ENCODE results near the gene NUDT7. TPM values are rescaled to one million over a fixed set of nuclear protein-coding genes. Genes with fewer than 3 reads are reported as not detected.

NUDT7 gene
- total RNA-seq: 10 to 100 TPM; 16.8 to 86.4 (median 31.0) TPM
- 10 to 100 TPM; 10.6 to 55.7 TPM for polyA plus RNA-seq
- long read RNA-seq, donor 1, transcript NUDT7-202 (3 exons, 930 nt): major isoform, 31 of 91 reads
- long read RNA-seq, donor 1, transcript NUDT7-205 (5 exons, 899 nt): minor isoform, 22 of 91 reads
- long read RNA-seq, donor 1, transcript NUDT7-201 (4 exons, 1,096 nt): minor isoform, 6 of 91 reads
- long read RNA-seq, donor 1, partial matches to known transcripts: 11 of 91 reads
- long read RNA-seq, donor 1, other reads (novel, unspliced or antisense): 20 of 91 reads
- long read RNA-seq, donor 2, transcript NUDT7-201 (4 exons, 1,096 nt): minor isoform, 6 of 70 reads
- long read RNA-seq, donor 2, transcript NUDT7-202 (3 exons, 930 nt): minor isoform, 12 of 70 reads
- long read RNA-seq, donor 2, transcript NUDT7-205 (5 exons, 899 nt): major isoform, 22 of 70 reads
- long read RNA-seq, donor 2, partial matches to known transcripts: 8 of 70 reads
- long read RNA-seq, donor 2, other reads (novel, unspliced or antisense): 19 of 70 reads
- long read RNA-seq, donor 3, transcript NUDT7-202 (3 exons, 930 nt): major isoform, 19 of 36 reads
- long read RNA-seq, donor 3, partial matches to known transcripts: 2 of 36 reads
- long read RNA-seq, donor 3, other reads (novel, unspliced or antisense): 9 of 36 reads

GRCh38 chr16:77722309-77723107 lies at the start of gene NUDT7:
NUDT7 (plus strand) TSS chr16:77722514; CDS start chr16:77722583, 69 bp downstream.
- H3K4me1 ChIP-seq: peaks cover 0 to 16% (median 7%) of the 10 kb centered on the region in 12 donors
- H3K36me3 ChIP-seq: peaks cover 0 to 14% (median 0%) of the 10 kb centered on the region in 9 donors
- no peaks in the 10 kb centered on the region for H3K9me3 ChIP-seq
- DNase-seq: peak; percentile 99 to 100 (median 99)
- peak within 1 kb of the TSS; percentile 66 to 97 (median 81) for H3K4me3 ChIP-seq
- intact Hi-C loops (cut with DNase I): loop anchor here in 2 of 10 donors (2.0 to 5.0 kb wide), 4 partner anchors 135 to 530 kb away; partner anchors contain the start of genes MON1B (in 1 of the 2) and WWOX (in 1 of the 2)
- WGBS, 4 donors: 1 to 2% (median 1%) methylated on average over 42 to 55 of the region's 55 CpGs
- TF ChIP-seq CTCF (IDR thresholded peaks at IDR 0.05) (peak in 6 of 12 donors; percentile 30 to 58 (median 46)), POLR2A (IDR thresholded peaks at IDR 0.05) (peak in 1 of 2 donors; percentile 84)
- ATAC-seq: peak; percentile 99 to 100 (median 99)
- H3K27me3 ChIP-seq: no peaks in the 10 kb centered on the region
- peak within 1 kb of the TSS; percentile 83 to 96 (median 92) for H3K27ac ChIP-seq

GRCh38 chr16:77674888-77675287 lies 47.4 kb upstream of the NUDT7 start:
- no peak overlapping the region for H3K27ac ChIP-seq
- TF ChIP-seq POLR2A (IDR thresholded peaks at IDR 0.05): no peak
- TF ChIP-seq CTCF (IDR thresholded peaks at IDR 0.05): no peak
- H3K4me1 ChIP-seq: peaks cover 0 to 3% (median 0%) of the 10 kb centered on the region in 12 donors
- H3K27me3 ChIP-seq: peaks cover 0 to 5% (median 0%) of the 10 kb centered on the region in 9 donors
- DNase-seq (no peak), ATAC-seq (no peak)
- H3K36me3 ChIP-seq: no peaks in the 10 kb centered on the region
- intact Hi-C loops (cut with DNase I): loop anchor here in 9 of 10 donors (1.0 to 10.0 kb wide), 10 partner anchors 97 to 422 kb away; partner anchors contain the start of genes WWOX (in 5 of the 9) and VAT1L (in 1 of the 9)
- no peaks in the 10 kb centered on the region for H3K9me3 ChIP-seq
- no peak overlapping the region for H3K4me3 ChIP-seq
- WGBS, 4 donors: 47 to 52% (median 49%) methylated on average over 4 of the region's 4 CpGs

GRCh38 chr16:77675464-77676324 lies 46.6 kb upstream of the NUDT7 start:
- no peak overlapping the region for H3K27ac ChIP-seq
- no peaks in the 10 kb centered on the region for H3K9me3 ChIP-seq
- H3K4me3 ChIP-seq: no peak overlapping the region
- TF ChIP-seq CTCF (IDR thresholded peaks at IDR 0.05) (peak; percentile 74 to 93 (median 86)), POLR2A (IDR thresholded peaks at IDR 0.05) (no peak)
- H3K4me1 ChIP-seq: peaks cover 0 to 3% (median 0%) of the 10 kb centered on the region in 12 donors
- ATAC-seq: peak in 3 of 4 donors; percentile 85 to 92 (median 87)
- intact Hi-C loops (cut with DNase I): loop anchor here (1.0 to 10.0 kb wide), 11 partner anchors 97 to 422 kb away; partner anchors contain the start of genes WWOX (in 5 of the 10) and VAT1L (in 1 of the 10)
- peaks cover 0 to 4% (median 0%) of the 10 kb centered on the region in 9 donors for H3K27me3 ChIP-seq
- H3K36me3 ChIP-seq: no peaks in the 10 kb centered on the region
- WGBS, 4 donors: 25 to 30% (median 27%) methylated on average over 15 of the region's 15 CpGs
- DNase-seq: peak in 4 of 5 donors; percentile 43 to 65 (median 52)

Data from heart left ventricle (tissue), 16 donors.